ENCODE results near the gene UBE2F.
A peak's percentile ranks its signal among the peaks of the same experiment; 100 is the strongest.
"Not testable (repeated sequence)": the region's sequence is repeated elsewhere in the genome, so short reads cannot be mapped to it uniquely, and the experiment has no call there.

UBE2F gene

GRCh38 chr2:237981621-237982020 is 14.8 kb downstream of the UBE2F start:
- not testable (repeated sequence) for DNase-seq

- DNase-seq = no peak
Measured at GRCh38 chr2:237982039-237982725, 15.4 kb downstream of the UBE2F start.

GRCh38 chr2:237983922-237984321 is 17.1 kb downstream of the UBE2F start:
- DNase-seq = no peak

DNA sequence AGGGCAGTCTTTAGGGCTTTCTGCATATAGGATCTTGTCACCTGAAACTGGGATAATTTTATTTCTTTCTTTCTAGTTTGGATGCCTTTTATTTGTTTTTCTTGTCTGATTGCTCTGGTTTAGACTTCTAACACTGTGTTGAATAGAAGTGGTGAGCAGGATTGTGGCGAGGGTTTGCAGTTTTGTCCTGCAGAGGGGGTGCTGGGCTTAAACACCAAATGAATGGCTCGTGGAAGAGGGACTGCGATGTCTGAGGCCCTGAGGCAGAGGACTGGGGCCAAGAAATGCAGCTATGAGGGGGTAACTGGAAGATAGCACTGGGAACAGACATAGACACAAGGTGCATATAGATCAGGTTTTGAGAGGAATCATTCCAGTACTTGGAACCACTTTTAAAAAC is 20.5 kb downstream of the UBE2F start:
- no peak for DNase-seq

DNA sequence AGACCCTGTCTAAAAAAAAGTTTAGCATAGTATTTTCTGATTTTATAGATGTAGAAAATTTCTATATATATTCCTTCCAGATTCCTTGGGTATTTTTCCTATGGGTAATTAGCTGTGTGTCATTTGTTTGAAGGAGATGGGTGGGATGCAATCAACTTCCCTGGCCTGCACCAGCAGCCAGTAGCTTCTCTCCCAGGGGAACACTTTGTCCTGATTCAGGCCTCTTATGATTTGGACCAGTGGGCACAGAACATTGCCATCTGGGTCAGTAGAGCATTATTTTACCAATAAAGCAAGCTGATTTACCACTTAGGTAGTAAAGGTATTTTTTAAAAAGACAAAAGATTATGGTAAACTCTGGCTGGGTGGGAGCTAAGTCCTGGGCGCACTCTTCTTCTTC is 26.9 kb downstream of the UBE2F start:
- DNase-seq = no peak

- DNase-seq = no peak
Measured at GRCh38 chr2:237995036-237995435, 28.2 kb downstream of the UBE2F start.

DNA sequence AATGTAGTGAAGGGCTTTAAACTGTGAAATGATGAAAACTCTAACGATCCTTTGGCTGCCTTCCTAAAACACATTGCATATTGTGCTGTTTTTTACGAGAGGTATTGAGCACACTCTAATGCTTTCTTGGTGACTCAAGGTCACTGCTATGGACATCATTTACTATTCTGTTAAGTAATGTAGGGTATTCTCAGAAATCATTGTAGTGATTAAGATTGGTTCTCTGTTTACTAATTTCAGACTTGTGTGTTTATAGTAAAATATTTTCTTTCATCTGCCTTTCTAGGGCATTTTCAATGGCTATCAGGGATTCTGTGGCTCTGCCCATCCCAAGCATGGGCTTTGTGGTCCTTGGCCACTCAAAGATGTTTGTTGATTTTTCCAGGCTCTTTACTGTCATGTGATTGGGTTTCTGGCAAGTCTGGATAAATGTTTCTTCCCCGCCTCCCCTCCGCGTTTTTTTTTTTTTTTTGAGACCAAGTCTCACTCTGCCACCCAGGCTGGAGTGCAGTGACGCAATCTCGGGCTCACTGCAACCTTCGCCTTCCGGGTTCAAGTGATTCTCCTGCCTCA is 29.3 kb downstream of the UBE2F start:
- no peak for DNase-seq

DNA sequence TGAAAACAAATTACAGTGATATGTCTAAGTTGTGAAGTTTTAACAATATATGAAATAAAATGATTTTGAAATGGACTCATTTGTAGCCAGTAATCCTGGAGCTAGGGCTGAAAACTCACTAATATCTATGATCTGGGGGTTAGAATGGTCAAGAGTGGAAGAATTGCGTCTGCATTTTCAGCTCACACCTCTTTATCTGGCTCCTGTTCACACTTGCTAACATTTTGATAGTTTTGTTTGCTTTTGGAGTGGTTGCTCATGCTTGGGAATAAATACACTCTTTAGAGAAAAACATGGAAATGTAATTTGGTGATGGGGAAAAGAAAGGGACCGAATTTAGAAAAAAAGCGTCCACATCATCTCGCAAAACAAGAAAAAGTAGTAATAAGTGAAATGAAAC is 30.7 kb downstream of the UBE2F start:
- DNase-seq = no peak

GRCh38 chr2:237998530-237998929 is 31.7 kb downstream of the UBE2F start:
- no peak for DNase-seq

GRCh38 chr2:238003234-238004031 is 36.6 kb downstream of the UBE2F start:
- no peak for DNase-seq

- DNase-seq = no peak
Measured at GRCh38 chr2:238004077-238004830, 37.4 kb downstream of the UBE2F start.

GRCh38 chr2:238005528-238005927 is 38.7 kb downstream of the UBE2F start:
- peak; percentile 33 for DNase-seq

GRCh38 chr2:238006510-238006909 is 39.7 kb downstream of the UBE2F start:
- no peak for DNase-seq

- no peak for DNase-seq
Measured at GRCh38 chr2:238007924-238008323, 41.1 kb downstream of the UBE2F start.

GRCh38 chr2:238009563-238009962 is 42.7 kb downstream of the UBE2F start:
- peak; percentile 72 for DNase-seq

DNA sequence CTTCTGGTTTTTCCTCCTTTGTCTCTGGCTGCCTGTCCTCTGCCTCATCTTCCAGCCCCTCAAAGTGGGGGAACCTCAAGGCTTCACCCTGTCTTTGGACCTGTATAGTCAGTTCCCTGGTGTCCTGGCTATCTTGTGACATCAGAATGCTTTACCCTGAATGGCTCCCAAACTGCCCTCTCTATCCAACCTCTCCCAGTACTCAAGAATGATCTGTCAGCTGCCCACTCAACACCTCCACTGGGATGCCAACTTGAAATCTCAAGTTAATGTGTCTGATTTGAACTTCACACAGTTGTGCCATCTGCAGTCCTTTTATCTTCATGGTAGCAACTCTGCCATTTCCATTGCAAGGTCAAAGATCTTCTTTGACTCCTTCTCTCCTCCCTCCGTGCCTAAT is 43.8 kb downstream of the UBE2F start:
- no peak for DNase-seq

DNA sequence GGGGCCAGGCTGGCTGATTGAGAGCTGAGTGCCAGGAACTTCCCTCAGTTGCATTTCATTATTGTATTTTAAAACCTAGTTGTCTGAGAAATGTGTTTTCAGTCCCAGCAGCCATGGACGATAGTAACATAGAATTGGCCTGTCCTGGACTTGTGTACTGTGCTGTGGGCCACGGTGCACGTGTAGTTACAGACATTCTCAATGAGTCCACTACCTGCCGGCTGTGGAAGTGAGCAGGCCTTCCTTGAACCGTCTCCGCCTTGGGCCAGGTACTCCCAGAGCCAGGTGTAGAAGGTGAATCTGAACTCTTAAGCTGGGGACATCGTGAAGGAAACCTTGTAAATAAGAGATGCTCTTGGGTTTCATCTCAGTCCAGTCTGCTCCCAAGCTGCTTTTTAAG is 47.0 kb downstream of the UBE2F start:
- DNase-seq = no peak

DNA sequence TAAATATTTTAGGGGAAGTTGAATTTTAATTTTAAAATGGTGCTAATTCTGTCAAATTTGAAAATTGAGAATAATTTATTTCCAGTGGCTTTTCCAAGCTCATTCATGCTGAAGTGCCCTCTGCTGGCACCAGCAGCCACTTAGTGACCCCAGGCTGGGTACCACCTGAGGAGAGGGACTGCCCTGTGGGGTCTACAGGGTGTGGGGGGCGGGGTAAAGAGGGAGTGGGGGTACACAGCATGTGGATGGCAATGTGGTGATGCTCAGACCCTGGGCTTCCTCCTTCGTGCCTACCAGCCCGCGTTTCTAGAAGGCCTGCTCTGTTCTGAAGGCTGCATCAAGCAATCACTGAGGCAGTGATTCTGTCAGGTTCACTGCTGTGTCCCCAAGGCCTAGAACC is 48.9 kb downstream of the UBE2F start:
- DNase-seq = peak; percentile 15

DNA sequence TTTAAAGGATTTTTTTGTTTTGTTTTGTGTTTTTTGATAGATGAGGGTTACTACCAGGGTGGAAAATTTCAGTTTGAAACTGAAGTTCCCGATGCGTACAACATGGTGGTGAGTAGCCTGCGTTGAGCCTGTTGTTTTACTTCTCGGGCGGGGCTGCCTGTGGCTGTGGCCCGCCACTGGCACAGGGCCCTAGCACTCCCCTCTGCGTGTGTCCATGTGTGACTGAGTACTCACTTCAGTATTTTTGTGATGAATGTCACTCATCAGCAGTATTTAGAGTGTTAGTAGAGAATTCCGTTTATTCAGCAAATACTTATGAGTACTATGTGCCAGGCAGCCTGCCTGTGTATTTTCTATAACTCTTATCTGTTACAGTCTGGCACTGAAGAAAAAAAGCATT is 49.7 kb downstream of the UBE2F start:
- DNase-seq = no peak

DNA sequence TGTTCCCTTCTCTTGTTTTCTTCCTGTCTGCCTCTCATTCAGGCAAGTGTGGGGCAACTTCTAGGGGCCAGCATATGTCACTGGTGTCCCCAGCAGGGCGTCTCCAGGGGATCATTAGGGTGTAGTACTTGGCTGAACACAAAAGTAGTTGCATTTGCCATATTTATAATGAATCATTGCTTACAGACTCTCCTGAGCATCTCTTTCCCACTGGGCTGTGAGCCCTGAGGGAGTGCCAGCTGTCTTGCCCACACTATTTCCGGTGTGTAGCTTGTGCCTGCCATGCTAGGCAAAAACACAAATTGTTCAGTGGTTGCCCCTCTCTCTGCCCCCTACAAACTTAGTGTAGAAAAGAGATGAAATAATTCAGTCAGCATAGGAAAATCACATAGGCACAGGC is 53.1 kb downstream of the UBE2F start:
- no peak for DNase-seq

DNA sequence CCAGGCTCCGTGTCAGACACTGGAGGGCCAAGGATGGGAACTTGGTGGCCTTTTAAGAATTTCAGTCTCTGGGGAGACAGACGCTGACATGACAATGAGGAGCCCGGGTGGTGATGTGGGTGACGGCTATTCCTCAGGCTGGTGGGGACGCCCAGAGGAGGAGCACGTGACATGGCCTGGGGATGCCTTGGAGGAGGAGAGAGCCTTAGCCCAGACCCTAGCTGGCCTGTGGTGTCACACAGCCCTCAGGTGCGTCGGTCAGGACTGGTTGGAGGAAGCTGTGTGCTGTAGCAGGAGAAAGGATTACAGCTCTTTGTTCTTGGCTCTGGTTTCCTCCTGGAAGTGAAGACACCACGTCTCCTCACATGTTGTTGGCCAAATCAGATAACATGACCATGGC is 54.0 kb downstream of the UBE2F start:
- no peak for DNase-seq

DNA sequence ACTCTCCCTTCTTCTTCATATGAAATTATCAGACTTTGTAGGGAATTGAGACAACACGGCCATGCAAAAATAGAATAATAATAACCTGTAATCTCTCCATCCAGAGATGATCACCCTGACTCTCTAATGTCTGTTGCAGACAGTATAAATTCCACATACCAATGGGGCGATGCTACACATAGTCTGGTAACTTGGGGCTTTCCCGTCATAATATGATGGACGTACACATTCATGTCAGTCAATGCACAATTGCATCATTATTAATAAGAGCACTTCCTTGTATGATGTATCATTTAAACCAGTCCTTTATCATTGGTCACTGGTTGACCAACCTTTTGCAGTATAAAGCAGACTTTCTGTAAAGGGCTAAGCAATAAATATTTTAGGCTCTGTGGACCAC is 54.5 kb downstream of the UBE2F start:
- peak; percentile 32 for DNase-seq

- no peak for DNase-seq
Measured at GRCh38 chr2:238022594-238023157, 55.9 kb downstream of the UBE2F start.
